ENCODE data around the gene PRKG1.
"Not testable (repeated sequence)": the region's sequence is repeated elsewhere in the genome, so short reads cannot be mapped to it uniquely, and the experiment has no call there.

The PRKG1 gene

GRCh38 chr10:51342381-51342780 is 268.1 kb downstream of the PRKG1 start:
- DNase-seq = no peak

GRCh38 chr10:51343391-51343790 is 269.1 kb downstream of the PRKG1 start:
- no peak for DNase-seq

DNA sequence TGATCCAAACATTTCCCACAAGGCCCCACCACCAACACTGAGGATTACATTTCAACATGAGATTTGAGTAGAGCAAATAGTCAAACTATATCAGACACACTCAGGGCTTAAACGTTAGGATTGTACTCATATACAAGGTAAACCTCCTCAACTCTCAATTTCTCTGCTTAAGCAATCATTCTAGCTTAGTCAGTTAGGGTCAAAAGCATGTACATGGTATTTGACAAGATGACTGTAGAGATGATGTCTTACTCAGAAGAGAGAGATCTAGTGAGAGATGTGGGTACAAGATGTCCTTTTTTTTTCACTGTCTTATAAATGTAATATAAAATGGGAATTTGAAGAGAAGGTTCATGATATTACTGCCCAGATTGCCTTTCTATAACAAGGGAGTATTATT is 270.1 kb downstream of the PRKG1 start:
- no peak for DNase-seq

DNA sequence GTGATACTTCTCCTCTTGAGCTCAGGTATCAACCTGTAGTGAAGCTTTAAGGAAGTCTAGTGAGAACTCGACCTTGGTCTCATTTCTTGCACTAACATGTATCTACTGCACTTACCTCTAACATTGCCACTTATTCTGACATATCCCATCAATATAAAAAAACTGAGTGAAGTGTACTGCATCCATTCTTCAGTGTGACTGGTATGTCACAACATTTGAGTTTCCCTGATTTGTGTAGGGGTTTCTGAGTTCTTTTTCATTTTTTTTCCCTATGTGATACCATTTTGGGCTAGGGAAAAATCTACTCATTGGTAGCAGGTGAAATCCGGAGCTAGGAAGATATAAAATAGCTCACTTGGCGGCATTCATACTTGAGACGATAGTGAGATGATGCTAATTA is 274.3 kb downstream of the PRKG1 start:
- no peak for DNase-seq

- no peak for DNase-seq
These were observed 282.9 kb downstream of the PRKG1 start for GRCh38 chr10:51357170-51357569.

DNA sequence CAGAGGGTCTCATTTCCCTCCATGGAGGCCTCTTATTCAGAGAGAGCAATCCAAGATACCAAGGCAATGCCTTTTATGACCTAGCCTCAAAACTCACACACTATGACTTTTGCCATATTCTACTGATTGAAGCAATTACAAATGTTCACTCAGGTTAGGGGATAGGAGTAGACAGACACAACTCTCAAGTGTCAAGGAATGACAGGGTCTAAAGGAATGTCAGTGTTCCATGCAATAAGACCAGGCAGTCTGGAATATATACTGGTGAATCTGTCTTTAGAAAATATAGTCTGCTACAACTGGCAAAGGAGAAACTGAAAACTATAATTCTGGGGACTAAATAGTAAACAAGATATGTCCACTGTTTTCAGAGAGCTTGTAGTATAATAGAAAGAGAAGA is 283.9 kb downstream of the PRKG1 start:
- no peak for DNase-seq

DNA sequence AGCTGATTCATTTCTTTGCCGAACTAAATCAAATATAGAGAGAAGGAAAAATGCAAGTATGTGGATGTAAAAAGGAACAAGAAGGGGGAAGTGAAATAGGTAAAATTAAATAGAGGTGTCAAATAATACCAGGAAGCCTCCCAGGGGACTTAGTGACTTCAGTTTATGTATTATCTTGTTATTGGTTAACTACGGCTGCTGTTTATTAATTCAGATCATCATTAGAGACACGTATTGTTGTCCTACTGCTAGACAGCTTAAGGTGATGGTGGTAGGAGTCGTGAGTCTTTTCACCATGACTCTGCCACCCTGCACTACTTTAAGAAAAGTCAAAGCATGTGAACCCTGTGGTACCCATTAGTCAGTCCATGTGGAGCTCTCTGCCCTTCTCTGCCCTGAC is 289.1 kb downstream of the PRKG1 start:
- DNase-seq = no peak

GRCh38 chr10:51364674-51365073 is 290.4 kb downstream of the PRKG1 start:
- DNase-seq = no peak

GRCh38 chr10:51366044-51366443 is 291.8 kb downstream of the PRKG1 start:
- DNase-seq = no peak

DNA sequence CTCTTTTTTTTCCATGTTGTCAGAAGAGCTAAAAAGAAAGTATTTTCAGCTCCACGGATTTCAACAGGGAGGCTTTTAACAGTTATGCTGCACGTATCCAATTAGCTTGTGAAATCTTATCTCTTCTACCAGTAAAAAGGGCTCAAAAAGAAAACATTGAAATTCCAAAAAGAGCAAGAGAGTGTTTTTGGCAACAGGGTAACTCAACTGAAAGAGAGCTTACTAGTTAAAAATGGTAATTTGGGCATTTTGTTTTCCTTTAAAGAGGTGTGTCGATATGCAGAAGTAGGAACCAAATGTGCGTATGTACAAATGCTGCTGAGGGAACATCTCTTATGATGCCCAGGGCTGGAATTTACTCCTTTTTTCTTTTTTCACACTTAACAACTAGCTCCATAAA is 292.8 kb downstream of the PRKG1 start:
- DNase-seq = no peak

DNA sequence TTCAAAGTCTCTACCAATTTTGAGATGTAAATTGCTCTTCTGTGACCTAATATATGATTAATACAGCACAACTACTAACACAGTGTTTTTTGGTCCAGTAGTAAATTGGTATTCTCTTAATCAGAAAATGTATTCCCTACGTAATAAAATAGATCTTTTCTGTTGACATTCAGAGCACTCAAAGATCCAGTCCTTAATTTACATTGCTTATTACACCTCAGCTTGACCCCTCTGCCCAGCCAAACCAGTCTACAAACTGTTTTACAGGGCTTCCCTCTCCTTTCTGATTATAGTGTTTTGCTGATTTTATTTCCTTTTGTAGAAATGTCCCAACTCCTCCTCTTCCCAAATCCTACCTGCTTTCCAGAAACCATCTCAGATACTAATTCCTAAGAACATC is 293.4 kb downstream of the PRKG1 start:
- no peak for DNase-seq

GRCh38 chr10:51368943-51369342 is 294.7 kb downstream of the PRKG1 start:
- DNase-seq = no peak

DNA sequence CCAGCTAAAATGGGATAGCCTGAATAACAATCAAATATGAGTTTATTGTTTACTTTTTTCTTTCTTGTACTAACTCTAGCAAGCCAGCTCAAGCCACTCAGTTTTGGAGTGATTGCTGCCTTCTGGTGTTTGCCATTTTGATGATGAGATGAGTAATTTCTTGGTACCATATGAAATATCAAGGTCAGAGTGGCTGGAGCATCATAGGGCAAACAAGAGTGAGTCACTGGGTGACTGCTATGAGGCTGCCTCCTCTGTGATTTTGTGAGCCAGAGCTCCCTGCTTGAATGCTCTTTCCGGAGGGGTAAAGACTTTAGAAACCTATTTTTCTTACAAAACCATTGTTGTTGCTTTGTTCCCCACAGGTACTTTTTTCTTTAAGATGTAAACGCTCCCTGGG is 295.6 kb downstream of the PRKG1 start:
- no peak for DNase-seq

- DNase-seq = no peak
These were observed 297.5 kb downstream of the PRKG1 start for GRCh38 chr10:51371743-51372142.

DNA sequence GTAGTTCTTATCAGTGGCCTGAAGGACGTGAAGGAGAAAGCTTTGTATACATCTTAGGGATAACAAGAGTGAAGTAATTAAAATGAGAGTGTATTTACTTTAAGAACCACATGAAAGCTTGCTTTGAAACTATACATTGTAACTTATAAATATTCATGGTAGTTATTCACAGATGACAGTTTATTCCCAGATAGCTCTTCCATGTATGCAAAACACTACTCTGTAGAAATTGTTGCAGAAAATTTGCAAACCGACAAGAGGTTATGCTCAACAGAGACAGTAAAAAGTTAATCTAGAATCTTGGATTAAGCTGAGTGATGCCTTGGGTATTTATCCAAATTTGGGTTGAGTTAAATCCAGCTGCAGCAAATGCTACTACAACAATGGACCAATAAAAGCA is 301.5 kb downstream of the PRKG1 start:
- DNase-seq = no peak

DNA sequence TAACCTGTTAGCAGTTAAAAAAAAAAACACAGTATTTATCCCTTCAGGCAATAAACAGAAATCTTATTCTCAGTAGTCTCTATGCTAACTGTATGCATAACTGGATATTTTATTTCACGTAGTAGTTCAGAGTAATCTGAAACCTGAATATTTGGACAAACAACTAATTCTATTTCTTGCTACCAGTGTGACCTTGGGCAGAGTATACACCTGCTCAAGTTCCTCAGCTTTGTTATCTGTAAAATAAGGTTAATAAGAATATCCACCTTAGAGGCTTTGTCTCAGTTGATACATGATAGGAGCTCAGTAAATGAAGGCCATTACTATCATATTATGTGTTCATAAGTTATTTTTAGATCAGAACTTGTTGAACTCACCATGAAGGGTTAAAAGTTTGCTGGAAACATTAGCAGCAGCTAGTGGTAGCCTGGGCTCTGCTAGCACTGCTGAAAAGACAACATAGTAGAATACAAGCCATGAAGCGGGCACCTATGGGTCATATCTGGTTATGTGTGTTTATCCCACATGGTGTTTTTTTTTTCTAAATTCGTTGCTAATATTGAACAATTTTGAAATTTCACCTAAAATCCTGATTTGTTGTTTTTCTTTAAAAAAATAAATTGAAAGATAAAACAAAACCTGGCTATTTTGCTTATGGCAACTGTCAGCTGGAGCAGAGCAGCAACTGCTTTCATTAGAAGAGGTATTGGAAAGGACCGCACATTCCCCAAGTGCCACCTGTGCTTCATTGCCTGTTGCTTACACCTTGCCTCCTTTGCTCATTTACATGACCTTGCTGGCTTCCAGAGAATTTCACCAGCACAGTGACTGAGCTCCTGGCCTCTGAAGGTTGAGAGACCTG is 303.0 kb downstream of the PRKG1 start:
- DNase-seq = no peak

DNA sequence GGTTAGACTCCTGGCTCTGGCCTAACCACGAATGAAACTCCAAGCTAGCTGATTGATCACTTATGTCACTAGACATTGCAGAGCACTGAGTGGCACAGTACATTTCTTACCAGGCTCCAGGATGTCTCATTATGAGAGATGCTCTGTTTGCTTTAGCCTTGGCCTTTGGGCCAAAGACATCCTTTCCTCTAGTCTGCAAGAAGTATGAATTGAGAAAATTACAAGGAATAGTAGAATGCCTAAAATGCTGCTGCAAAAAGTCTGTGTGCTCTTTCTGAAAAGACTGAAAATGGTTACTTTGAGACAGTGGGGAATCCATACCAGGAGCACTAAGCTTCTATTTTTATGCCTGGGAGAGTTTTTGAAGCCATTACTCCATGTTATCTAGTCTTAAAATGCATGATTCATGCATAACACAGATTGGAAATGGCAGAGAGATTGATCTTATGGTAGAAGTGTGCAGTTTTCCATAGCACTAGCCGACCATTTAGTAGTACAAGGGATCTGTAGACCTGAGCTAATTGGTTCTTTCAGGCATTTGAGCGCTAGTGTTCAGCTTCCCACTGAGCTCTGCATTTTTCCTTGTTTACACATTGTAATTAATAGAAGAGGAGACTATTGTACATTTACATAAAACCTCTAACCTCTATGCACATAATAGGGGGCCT is 303.8 kb downstream of the PRKG1 start:
- no peak for DNase-seq

GRCh38 chr10:51382181-51382580 is 307.9 kb downstream of the PRKG1 start:
- no peak for DNase-seq

GRCh38 chr10:51384971-51385370 is 310.7 kb downstream of the PRKG1 start:
- DNase-seq = no peak

DNA sequence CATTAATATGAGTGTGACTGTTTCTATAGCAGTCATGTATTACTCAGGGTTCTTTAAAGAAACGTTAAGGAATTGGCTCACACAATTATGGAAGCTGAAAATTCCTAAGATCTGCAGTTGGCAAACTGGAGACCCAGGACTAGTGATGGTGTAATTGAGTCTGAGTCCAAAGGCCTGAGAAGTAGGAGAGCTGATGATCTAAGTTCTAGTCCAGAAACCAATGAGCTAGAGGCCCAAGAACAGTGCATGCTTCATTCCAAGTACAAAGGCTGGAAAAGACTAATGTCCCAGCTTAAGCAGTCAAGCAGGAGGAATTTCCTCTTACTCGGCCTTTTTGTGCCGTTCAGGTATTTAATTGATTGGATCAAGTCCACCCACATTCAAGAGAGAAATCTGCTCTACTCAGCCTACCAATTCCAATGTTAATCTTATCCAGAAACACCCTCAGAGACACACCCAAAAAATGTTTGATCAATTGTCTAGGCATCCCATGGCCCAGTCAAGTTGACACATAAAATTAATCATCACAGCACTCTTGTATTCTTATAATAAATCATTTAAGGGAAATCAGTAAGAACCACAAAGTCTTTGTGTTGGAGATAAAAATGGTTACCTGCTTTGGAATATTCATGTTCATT is 312.1 kb downstream of the PRKG1 start:
- no peak for DNase-seq

GRCh38 chr10:51389415-51390321 is 315.4 kb downstream of the PRKG1 start:
- no peak for DNase-seq

DNA sequence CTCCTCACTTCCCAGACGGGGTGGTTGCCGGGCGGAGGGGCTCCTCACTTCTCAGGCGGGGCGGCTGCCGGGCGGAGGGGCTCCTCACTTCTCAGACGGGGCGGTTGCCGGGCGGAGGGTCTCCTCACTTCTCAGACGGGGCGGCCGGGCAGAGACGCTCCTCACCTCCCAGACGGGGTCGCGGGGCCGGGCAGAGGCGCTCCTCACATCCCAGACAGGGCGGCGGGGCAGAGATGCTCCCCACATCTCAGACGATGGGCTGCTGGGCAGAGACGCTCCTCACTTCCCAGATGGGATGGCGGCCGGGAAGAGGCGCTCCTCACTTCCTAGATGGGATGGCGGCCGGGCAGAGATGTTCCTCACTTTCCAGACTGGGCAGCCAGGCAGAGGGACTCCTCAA is 318.7 kb downstream of the PRKG1 start:
- not testable (repeated sequence) for DNase-seq

DNA sequence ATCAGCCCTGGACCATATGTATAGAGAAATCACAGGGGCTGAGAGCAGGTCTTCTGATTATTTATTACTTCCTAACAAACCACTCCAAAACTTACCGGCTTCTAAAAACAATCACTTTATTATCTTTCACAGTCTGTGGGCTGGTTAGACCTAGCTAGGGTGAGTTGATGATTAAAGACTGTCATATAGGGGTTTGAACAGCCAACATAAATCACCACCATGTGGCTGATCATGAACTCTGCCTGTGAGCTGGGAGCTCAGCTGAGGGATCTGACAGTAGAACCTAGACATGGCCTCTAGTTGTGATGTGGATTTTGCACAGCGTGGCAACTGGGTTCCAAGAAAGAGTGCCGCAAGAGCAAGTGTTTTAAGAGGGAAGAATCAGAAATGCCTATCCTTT is 319.8 kb downstream of the PRKG1 start:
- no peak for DNase-seq
